HepG2 (cell line): Measurements from ENCODE around the gene LRRN3.

Source experiments
- ATF7 ChIP-seq, 2 experiments: fragments of 450-650 bp in 1 of 2; sonication (generic) in 1 of 2; formaldehyde crosslinking in 1 of 2; IDR thresholded peaks; 2 replicates each; pipeline versions ENCODE4 v1.4.0 to v1.6.1; 2016 to 2020; ENCODE audit warnings: antibody characterized with exemption in 1 of 2, mild to moderate bottlenecking in 1 of 2, missing genetic modification reagents in 1 of 2
- POLR2AphosphoS5 ChIP-seq: IDR thresholded peaks from 2 replicates; pipeline ENCODE4 v1.6.1; 2012; ENCODE audit warnings: low read depth, low read length
- TBP ChIP-seq: sonication (generic); formaldehyde crosslinking; IDR thresholded peaks from 2 replicates; pipeline ENCODE4 v1.5.0; 2020; ENCODE audit warnings: missing genetic modification reagents
- ZNF788 ChIP-seq: sonication (generic); formaldehyde crosslinking; IDR thresholded peaks from 2 replicates; pipeline ENCODE4 v1.5.0; 2020; ENCODE audit warnings: mild to moderate bottlenecking, missing genetic modification reagents, borderline replicate concordance
- TF ChIP-seq, protein P1 (sequence below), 2 experiments: sonication (generic) in 1 of 2; formaldehyde crosslinking in 1 of 2; IDR thresholded peaks; 2 replicates each; pipeline versions ENCODE4 v1.5.1 to v1.6.1; 2011 to 2020; ENCODE audit warnings: borderline replicate concordance in 1 of 2, low read depth in 1 of 2, low read length in 1 of 2, mild to moderate bottlenecking in 1 of 2, missing genetic modification reagents in 1 of 2, moderate library complexity in 1 of 2
- TF ChIP-seq, protein P2 (sequence below): sonication (generic); formaldehyde crosslinking; IDR thresholded peaks from 2 replicates; pipeline ENCODE4 v1.4.0; 2020; ENCODE audit warnings: mild to moderate bottlenecking, missing genetic modification reagents

DNA sequence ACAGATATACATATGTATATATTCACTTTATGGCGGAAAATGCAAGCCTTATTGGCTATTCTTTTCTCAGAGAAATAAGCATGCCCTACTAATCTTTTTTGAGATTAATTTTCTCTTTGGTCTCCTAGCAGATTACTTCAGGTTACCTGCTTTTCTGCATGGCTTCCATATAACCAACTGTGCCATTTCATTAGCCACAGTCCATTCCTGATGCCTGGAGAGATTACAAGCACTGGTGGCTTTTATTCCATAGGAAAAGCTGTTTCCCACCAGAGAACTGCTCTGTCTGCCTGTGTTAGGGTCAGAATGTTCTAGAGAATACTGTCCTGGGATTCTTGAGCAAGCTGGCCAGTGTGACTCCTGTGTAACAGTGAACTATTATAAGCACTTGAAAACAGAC lies 59.8 kb downstream of the LRRN3 start:
- TF ChIP-seq, protein P1, sequence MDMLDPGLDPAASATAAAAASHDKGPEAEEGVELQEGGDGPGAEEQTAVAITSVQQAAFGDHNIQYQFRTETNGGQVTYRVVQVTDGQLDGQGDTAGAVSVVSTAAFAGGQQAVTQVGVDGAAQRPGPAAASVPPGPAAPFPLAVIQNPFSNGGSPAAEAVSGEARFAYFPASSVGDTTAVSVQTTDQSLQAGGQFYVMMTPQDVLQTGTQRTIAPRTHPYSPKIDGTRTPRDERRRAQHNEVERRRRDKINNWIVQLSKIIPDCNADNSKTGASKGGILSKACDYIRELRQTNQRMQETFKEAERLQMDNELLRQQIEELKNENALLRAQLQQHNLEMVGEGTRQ (IDR thresholded peaks at IDR 0.05; ENCODE audit: low read depth, low read length), result no peak
- TF ChIP-seq, protein P1 (CRISPR knock-in tag; IDR thresholded peaks at IDR 0.05; ENCODE audit: borderline replicate concordance), result no peak
- no peak for TF ChIP-seq ATF7 (IDR thresholded peaks at IDR 0.05)
- no peak for TF ChIP-seq ATF7 (CRISPR knock-in tag; IDR thresholded peaks at IDR 0.05)
- no peak for TF ChIP-seq TBP
- no peak for TF ChIP-seq ZNF788 (CRISPR knock-in tag)
- TF ChIP-seq POLR2AphosphoS5, result no peak
- TF ChIP-seq, protein P2, sequence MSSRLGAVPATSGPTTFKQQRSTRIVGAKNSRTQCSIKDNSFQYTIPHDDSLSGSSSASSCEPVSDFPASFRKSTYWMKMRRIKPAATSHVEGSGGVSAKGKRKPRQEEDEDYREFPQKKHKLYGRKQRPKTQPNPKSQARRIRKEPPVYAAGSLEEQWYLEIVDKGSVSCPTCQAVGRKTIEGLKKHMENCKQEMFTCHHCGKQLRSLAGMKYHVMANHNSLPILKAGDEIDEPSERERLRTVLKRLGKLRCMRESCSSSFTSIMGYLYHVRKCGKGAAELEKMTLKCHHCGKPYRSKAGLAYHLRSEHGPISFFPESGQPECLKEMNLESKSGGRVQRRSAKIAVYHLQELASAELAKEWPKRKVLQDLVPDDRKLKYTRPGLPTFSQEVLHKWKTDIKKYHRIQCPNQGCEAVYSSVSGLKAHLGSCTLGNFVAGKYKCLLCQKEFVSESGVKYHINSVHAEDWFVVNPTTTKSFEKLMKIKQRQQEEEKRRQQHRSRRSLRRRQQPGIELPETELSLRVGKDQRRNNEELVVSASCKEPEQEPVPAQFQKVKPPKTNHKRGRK, result no peak
